Uterus (tissue), 2 donors: Measurements from ENCODE around the gene RIC8B.

Experiments used
- CTCF ChIP-seq, 4 experiments: fragments of 200-600 bp in 2 of 4; fragments of 450-650 bp in 2 of 4; sonication (generic) in 2 of 4; IDR thresholded peaks; one replicate each; pipeline ENCODE4 v1.5.1; 2016 to 2019; ENCODE audit warnings: antibody characterized with exemption in 4 of 4, mild to moderate bottlenecking in 2 of 4, moderate library complexity in 1 of 4
- POLR2A ChIP-seq, 2 donors: fragments of 450-650 bp; IDR thresholded peaks; one replicate each; pipeline ENCODE4 v1.6.1; 2016; ENCODE audit warnings: antibody characterized with exemption in 2 of 2, mild to moderate bottlenecking in 1 of 2, moderate library complexity in 1 of 2

- no peak for TF ChIP-seq POLR2A (IDR thresholded peaks at IDR 0.05)
- TF ChIP-seq CTCF (IDR thresholded peaks at IDR 0.05), result no peak
Measured at GRCh38 chr12:106804668-106805067, 30.2 kb downstream of the RIC8B start.
